HG02970 (cell line): ENCODE results near the gene ADH1A.
"Not testable (repeated sequence)": the region's sequence is repeated elsewhere in the genome, so short reads cannot be mapped to it uniquely, and the experiment has no call there.

Experiments used
- ATAC-seq: cut with Tn5 transposase; IDR thresholded peaks from one replicate; pipeline ENCODE4 v1.9.1; 2021; ENCODE audit warnings: mild to moderate bottlenecking, moderate library complexity, moderate number of reproducible peaks; ENCODE audit not compliant: unreplicated experiment, low FRiP score

ADH1A gene

GRCh38 chr4:99290848-99291786, at the start of gene ADH1A:
Gene ADH1A (minus strand): TSS chr4:99290985. CDS start chr4:99290914, 71 bp downstream.
- ATAC-seq: no peak

DNA sequence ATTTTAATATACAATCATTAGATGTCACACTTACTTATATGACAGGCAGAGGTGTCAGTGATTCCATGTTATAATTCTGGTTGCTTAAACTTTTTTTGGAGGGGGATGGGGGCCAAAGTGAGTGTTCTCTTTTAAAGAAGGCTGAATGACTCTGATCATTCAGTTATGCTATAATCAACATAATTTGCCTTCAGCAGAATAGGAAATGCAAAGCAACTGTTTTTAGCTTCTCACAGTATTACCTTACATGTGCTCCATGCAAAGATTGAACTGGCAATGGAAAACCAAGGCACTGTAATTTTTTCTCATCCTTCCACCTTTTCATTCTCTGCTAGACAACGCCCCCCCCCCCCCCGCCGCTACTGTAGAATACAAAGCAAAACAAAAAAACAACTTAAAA, 48.4 kb upstream of the ADH1A start:
- no peak for ATAC-seq

DNA sequence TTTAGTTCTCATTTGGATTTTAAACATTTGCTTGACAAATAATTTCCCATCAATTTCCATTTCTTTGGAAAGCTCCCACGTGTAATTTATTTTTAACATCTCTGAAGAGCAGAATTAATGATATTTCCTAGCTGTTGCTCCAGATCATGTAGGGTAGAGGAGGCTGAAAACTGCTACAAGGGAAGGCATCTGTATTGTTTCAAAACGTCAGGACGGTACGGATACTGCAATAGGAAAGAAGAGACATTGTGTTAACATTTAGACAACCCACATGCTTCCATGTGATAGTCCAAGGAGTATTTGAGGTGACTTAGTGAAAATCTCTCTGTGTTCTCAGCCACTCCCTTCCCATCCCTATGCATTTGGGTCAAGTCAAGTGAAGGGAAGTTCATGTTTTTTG, 45.8 kb upstream of the ADH1A start:
- ATAC-seq: no peak

GRCh38 chr4:99334880-99335279, 44.1 kb upstream of the ADH1A start:
- ATAC-seq: no peak

DNA sequence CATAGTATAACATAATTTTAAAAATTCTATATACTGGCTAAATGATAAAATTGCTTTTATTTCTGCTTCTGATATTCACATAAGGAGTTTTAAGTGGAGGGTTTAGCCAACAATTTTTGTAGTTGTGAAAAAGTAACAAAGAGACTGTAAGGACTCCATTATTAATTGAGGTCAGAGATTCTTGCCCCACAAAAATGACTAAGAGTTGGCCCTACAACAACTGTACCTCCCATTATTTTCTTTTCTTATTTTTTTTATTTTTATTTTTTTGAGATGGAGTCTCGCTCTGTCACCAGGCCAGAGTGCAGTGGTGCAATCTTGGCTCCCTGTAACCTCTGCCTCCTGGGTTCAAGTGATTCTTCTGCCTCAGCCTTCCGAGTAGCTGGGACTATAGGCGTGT, 39.9 kb upstream of the ADH1A start:
- ATAC-seq: no peak

- no peak for ATAC-seq
Measured at GRCh38 chr4:99329876-99330275, 39.1 kb upstream of the ADH1A start.

DNA sequence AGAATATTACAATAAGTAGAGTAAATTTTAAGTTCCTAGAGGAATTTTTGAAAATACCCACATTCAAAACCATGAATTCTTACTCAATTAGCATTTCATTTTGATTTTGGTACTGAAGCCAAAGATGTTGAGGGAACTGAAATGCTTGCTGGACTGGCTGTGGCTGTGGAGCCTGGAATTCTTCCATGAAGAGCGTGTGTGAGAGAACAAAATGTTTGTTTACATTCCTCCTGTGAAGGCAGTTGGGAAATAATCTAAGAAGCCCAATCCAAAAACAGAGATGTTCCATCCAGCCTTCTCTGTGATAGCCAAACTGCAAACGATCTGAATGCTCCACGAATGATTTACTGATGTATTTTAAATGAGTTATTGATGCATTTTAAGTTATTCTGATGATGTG, 34.2 kb upstream of the ADH1A start:
- ATAC-seq: no peak

DNA sequence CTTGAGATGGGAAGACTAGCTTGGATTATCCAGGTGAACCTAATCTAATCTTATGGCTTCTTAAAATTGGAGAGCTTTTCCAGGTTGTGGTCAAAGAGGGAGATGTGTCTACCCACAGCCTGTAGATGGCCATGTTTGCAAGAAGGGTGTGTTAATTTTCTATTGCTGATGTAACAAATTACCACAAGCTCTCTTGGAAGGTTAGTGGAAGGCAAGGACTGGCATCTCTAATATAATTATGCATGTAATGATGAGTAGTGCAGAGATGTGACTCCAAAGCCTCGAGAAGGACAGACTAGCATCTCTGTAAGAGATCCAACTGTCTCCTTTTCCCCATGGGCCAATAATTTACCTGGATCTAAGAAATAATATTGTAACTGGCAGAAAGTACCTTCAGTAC, 33.6 kb upstream of the ADH1A start:
- no peak for ATAC-seq

DNA sequence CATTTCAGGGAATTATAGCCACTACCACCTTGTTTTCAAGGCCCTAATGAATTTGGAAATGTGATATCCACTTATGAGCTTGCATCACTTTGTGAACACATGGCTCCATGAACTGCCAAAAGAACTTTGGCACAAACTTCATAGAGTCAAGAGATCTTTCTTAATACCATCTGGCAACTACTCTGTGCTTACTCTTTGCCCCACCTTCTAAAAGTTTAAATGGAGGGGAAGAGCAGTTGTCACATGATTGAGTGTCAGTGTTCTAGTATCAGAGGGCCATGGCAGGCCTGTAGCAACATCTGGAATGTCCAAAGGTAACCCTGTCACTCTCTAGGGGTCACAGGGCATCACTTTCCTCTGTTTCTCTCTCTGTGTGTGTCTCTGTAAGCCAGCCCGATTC, 33.0 kb upstream of the ADH1A start:
- ATAC-seq: no peak

- no peak for ATAC-seq
Measured at GRCh38 chr4:99321241-99322191, 30.7 kb upstream of the ADH1A start, which contains the start of gene ADH1B. Gene ADH1B (minus strand): TSS chr4:99321401. CDS start chr4:99321331, 70 bp downstream.

DNA sequence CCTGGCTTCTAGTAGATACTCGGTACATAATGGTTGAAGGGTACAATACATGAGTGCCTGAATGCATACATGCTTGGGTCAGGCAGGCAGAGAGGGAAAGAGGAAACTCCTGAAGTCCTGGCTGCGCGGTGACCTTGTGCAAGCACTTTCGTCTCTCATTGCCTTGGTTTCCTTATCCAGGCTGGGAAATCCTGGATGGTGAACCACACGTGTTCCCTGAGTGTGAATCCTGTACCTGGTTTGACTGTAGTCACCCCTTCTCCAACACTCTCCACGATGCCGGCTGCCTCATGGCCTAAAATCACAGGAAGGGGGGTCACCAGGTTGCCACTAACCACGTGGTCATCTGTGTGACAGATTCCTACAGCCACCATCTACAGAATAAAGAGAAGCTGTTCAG, 27.0 kb upstream of the ADH1A start:
- not testable (repeated sequence) for ATAC-seq

- ATAC-seq: no peak
Measured at GRCh38 chr4:99317354-99317753, 26.6 kb upstream of the ADH1A start.

- ATAC-seq: no peak
Measured at GRCh38 chr4:99315839-99316238, 25.1 kb upstream of the ADH1A start.

DNA sequence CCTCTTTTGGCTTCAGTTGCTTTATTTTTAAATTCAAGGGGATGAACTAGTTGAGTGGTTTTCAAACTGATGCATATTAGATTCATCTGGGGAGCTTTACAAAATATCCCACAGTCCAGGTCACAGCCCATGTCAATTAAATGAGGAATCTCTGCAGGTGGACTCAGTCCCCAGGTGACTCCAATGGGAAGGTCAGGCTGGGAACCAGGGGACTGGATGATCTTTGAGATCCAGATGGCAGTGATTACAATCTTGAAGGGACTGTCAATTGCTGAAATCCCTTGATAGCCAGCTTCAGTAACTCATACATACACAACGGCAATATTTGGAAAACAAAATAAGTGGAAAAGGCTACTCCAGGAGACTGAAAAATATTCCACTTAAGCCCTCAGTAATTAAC, 23.4 kb upstream of the ADH1A start:
- ATAC-seq: no peak

- no peak for ATAC-seq
Measured at GRCh38 chr4:99310389-99310788, 19.6 kb upstream of the ADH1A start.

DNA sequence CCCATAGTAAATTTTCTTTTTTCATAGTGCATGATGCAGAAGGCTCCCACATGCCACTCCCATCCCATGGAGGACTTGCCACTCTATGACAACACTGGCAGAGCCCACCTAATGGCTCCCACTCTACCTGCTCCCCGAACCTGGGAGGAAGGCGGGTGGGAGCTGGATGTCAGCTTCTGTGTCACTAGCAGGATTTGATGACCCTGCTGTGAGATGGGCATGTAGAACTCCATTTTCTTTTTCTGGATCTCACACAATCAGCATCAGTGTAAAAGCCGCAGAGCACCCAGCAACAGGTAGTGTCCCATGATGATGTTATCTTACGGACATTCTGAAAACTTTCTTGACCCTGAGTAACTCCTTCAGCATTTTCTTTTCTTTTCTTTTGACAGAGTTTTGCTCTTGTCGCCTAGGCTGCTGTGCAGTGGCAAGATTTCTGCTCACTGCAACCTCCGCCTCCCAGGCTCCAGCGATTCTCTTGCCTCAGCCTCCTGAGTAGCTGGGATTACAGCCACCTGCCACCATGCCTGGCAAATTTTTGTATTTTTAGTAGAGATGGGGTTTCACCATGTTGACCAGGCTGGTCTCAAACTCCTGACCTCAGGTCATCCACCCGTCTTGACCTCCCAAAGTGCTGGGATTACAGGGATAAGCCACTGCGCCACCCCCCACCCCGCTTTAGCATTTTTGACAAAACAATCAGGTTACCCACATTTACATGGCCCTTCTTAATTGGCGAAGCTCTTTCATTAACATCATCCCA, 15.0 kb upstream of the ADH1A start:
- ATAC-seq: no peak

GRCh38 chr4:99301376-99302164, 10.8 kb upstream of the ADH1A start:
- ATAC-seq: no peak

DNA sequence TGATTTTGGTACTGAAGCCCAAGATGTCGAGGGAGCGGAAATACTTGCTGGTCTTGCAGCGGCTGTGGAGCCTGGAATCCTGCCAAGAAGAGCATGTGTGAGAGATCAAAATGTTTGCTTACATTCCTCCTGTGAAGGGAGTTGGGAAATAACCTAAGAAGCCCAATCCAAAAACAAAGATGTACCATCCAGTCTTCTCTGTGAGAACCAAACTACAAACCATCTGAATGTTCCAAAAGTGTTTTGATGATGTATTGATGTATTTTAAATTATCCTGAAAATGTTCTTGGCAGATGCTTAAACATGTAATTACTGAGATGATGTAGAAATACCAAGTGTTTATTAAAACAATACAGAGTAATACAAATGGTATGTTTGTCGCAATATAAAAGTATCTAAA, 10.1 kb upstream of the ADH1A start:
- no peak for ATAC-seq

- no peak for ATAC-seq
Measured at GRCh38 chr4:99293357-99293756, 2.6 kb upstream of the ADH1A start.

DNA sequence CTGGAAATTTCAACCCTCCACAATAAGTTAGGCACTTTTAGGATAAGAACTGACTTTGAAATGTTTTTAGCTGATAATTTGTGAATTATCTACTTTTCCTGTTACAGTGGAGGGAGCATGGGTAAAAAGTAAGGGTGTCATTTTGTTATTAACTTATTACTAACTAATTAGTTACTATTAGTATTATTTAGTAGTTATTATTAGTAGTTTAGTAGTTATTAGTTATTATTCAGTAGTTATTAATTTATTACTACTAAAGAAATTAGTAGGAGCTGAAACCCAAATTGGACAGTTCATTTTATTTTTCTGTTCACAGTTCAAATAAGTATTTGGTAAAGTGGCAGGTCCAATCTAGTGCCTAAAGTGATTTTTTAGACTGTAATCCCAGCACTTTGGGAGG, 5.4 kb downstream of the ADH1A start:
- ATAC-seq: no peak
